GM06990 (cell line): ENCODE results near the gene CD300C.

Experiments used
- DNase-seq: peaks from one replicate; pipeline ENCODE4 v3.0.0-alpha.2; 2011; ENCODE audit not compliant: insufficient read length; ENCODE audit errors: extremely low read depth
- H3K27me3 ChIP-seq: replicated peaks from 2 replicates; pipeline ENCODE4 v1.6.0; 2011; ENCODE audit warnings: low read length; ENCODE audit not compliant: control insufficient read depth, insufficient read depth
- H3K36me3 ChIP-seq: 2 replicates; pipeline ENCODE4 v1.5.1; 2011; ENCODE audit warnings: low read length; ENCODE audit not compliant: control insufficient read depth, insufficient read depth
- H3K4me3 ChIP-seq: replicated peaks from 2 replicates; pipeline ENCODE4 v1.5.1; 2011; ENCODE audit warnings: low read depth, mild to moderate bottlenecking, control low read depth, low read length
- CTCF ChIP-seq: IDR thresholded peaks from 2 replicates; pipeline ENCODE4 v1.5.1; 2011; ENCODE audit warnings: low read length, control low read depth, mild to moderate bottlenecking, inconsistent platforms; ENCODE audit not compliant: insufficient read depth, poor library complexity, severe bottlenecking

Gene CD300C

GRCh38 chr17:74573169-74573568 lies 27.3 kb upstream of the CD300C start:
- Histone ChIP-seq H3K27me3 (peaks cover 1% of the 10 kb centered on the region), H3K4me3 (no peak overlapping the region), H3K36me3 (no peaks in the 10 kb centered on the region)
- DNase-seq: no peak
- TF ChIP-seq CTCF: no peak

- no peak overlapping the region for H3K4me3 ChIP-seq
- no peaks in the 10 kb centered on the region for H3K36me3 ChIP-seq
- no peak for TF ChIP-seq CTCF
- DNase-seq: no peak
- peaks cover 1% of the 10 kb centered on the region for H3K27me3 ChIP-seq
Measured at GRCh38 chr17:74571621-74572270, 25.8 kb upstream of the CD300C start.

- no peaks in the 10 kb centered on the region for H3K36me3 ChIP-seq
- H3K27me3 ChIP-seq: peaks cover 1% of the 10 kb centered on the region
- DNase-seq: no peak
- TF ChIP-seq CTCF: no peak
- no peak overlapping the region for H3K4me3 ChIP-seq
Measured at GRCh38 chr17:74569020-74570003, 23.4 kb upstream of the CD300C start.

- DNase-seq: no peak
- H3K4me3 ChIP-seq: no peak overlapping the region
- H3K36me3 ChIP-seq: no peaks in the 10 kb centered on the region
- H3K27me3 ChIP-seq: no peaks in the 10 kb centered on the region; the same call in none of the 2 replicates
- TF ChIP-seq CTCF: no peak
Measured at GRCh38 chr17:74568106-74568873, 22.4 kb upstream of the CD300C start.

- Histone ChIP-seq H3K4me3 (no peak within 1 kb of the TSS), H3K36me3 (no peaks in the 10 kb centered on the region), H3K27me3 (no peaks in the 10 kb centered on the region; the same call in none of the 2 replicates)
- TF ChIP-seq CTCF: no peak
- no peak for DNase-seq
Measured at GRCh38 chr17:74567397-74567796, 21.5 kb upstream of the CD300C start, which contains the start of gene CD300H. Gene CD300H (minus strand): TSS chr17:74567509.
